Liver (tissue), 9 donors: ENCODE data around the gene LAMTOR5. TPM values are rescaled to one million over a fixed set of nuclear protein-coding genes. Genes with fewer than 3 reads are reported as not detected.

Source experiments
- DNase-seq: peaks from one replicate; pipeline ENCODE4 v3.0.0-alpha.2; 2017; ENCODE audit warnings: low spot score
- H3K27ac ChIP-seq, 2 donors: one replicate each; pipeline ENCODE4 v1.7.0; 2013; ENCODE audit warnings: inconsistent platforms in 2 of 2, low read length in 2 of 2, control low read depth in 1 of 2, low read depth in 1 of 2, mild to moderate bottlenecking in 1 of 2
- H3K27me3 ChIP-seq, 4 donors: one replicate each; pipeline versions ENCODE4 v1.6.1 to v1.7.0; 2013; ENCODE audit warnings: low read length in 3 of 4, inconsistent platforms in 1 of 4, mild to moderate bottlenecking in 1 of 4, moderate library complexity in 1 of 4; ENCODE audit not compliant: control insufficient read depth in 4 of 4, insufficient read depth in 4 of 4
- H3K36me3 ChIP-seq, 4 donors: one replicate each; pipeline versions ENCODE4 v1.6.1 to v1.7.0; 2013; ENCODE audit warnings: low read length in 3 of 4, mild to moderate bottlenecking in 3 of 4, low read depth in 1 of 4, moderate library complexity in 1 of 4; ENCODE audit not compliant: control insufficient read depth in 4 of 4, insufficient read depth in 3 of 4
- H3K4me1 ChIP-seq, 4 donors: one replicate each; pipeline versions ENCODE4 v1.6.1 to v1.7.0; 2013; ENCODE audit warnings: low read length in 3 of 4, mild to moderate bottlenecking in 3 of 4, moderate library complexity in 1 of 4; ENCODE audit not compliant: control insufficient read depth in 4 of 4, insufficient read depth in 4 of 4
- H3K4me3 ChIP-seq, 3 donors: one replicate each; pipeline versions ENCODE4 v1.6.1 to v1.7.0; 2013; ENCODE audit warnings: low read length in 3 of 3, control low read depth in 1 of 3, low read depth in 1 of 3, mild to moderate bottlenecking in 1 of 3
- H3K9ac ChIP-seq, 2 donors: one replicate each; pipeline ENCODE4 v1.7.0; 2013; ENCODE audit warnings: low read length in 2 of 2, mild to moderate bottlenecking in 2 of 2, moderate library complexity in 2 of 2, control low read depth in 1 of 2, low read depth in 1 of 2
- H3K9me3 ChIP-seq, 4 donors: one replicate each; pipeline versions ENCODE4 v1.6.1 to v1.7.0; 2013; ENCODE audit warnings: low read length in 3 of 4; ENCODE audit not compliant: control insufficient read depth in 4 of 4
- ATF3 ChIP-seq: IDR thresholded peaks from 2 replicates; pipeline ENCODE4 v1.6.1; 2016; ENCODE audit warnings: antibody characterized with exemption
- CTCF ChIP-seq: fragments of 150-350 bp; IDR thresholded peaks from 2 replicates; pipeline ENCODE4 v1.5.1; 2017; ENCODE audit warnings: improper control_type of control experiment, low read depth, low read length; ENCODE audit not compliant: missing input control
- EGR1 ChIP-seq, 2 donors: IDR thresholded peaks; 2 replicates each; pipeline ENCODE4 v1.6.1; 2016 to 2018; ENCODE audit warnings: antibody characterized with exemption in 2 of 2, low read depth in 2 of 2
- FOXA1 ChIP-seq: IDR thresholded peaks from 2 replicates; pipeline ENCODE4 v1.6.1; 2016; ENCODE audit warnings: antibody characterized with exemption
- FOXA2 ChIP-seq: IDR thresholded peaks from 2 replicates; pipeline ENCODE4 v1.6.1; 2016; ENCODE audit warnings: antibody characterized with exemption
- GABPA ChIP-seq, 2 donors: IDR thresholded peaks in 1 of 2; conservative IDR thresholded peaks in 1 of 2; 2 replicates each; pipeline ENCODE4 v1.6.1; 2016; ENCODE audit warnings: antibody characterized with exemption in 2 of 2, mild to moderate bottlenecking in 1 of 2, moderate library complexity in 1 of 2
- HNF4A ChIP-seq, 2 donors: conservative IDR thresholded peaks; 2 replicates each; pipeline ENCODE4 v1.6.1; 2016; ENCODE audit warnings: antibody characterized with exemption in 2 of 2, mild to moderate bottlenecking in 2 of 2
- HNF4G ChIP-seq: IDR thresholded peaks from 2 replicates; pipeline ENCODE4 v1.6.1; 2016; ENCODE audit warnings: antibody characterized with exemption
- JUND ChIP-seq, 2 donors: IDR thresholded peaks; 2 replicates each; pipeline ENCODE4 v1.6.1; 2016; ENCODE audit warnings: antibody characterized with exemption in 2 of 2
- NR2F2 ChIP-seq: IDR thresholded peaks from 2 replicates; pipeline ENCODE4 v1.6.1; 2016; ENCODE audit warnings: antibody characterized with exemption
- RAD21 ChIP-seq, 2 donors: IDR thresholded peaks; 2 replicates each; pipeline ENCODE4 v1.6.1; 2016; ENCODE audit warnings: antibody characterized with exemption in 2 of 2, mild to moderate bottlenecking in 2 of 2
- RXRA ChIP-seq, 2 donors: IDR thresholded peaks; 2 replicates each; pipeline ENCODE4 v1.6.1; 2017 to 2018; ENCODE audit warnings: antibody characterized with exemption in 2 of 2, mild to moderate bottlenecking in 1 of 2
- SP1 ChIP-seq: IDR thresholded peaks from 2 replicates; pipeline ENCODE4 v1.6.1; 2018; ENCODE audit warnings: antibody characterized with exemption, mild to moderate bottlenecking
- TAF1 ChIP-seq: conservative IDR thresholded peaks from 2 replicates; pipeline ENCODE4 v1.6.1; 2016; ENCODE audit warnings: antibody characterized with exemption, mild to moderate bottlenecking
- ZBTB33 ChIP-seq: IDR thresholded peaks from 2 replicates; pipeline ENCODE4 v1.6.1; 2016; ENCODE audit warnings: antibody characterized with exemption
- WGBS: extraction: QIAGEN DNeasy Blood & Tissue Kit; methylation state at CpG from one replicate; pipeline ENCODE4 v1.1.7; 2013; 5-methylcytosine and 5-hydroxymethylcytosine counted together
- polyA plus RNA-seq, 2 donors: library from polyadenylated mRNA; stranded (reverse) in 1 of 2; unstranded in 1 of 2; fragments of 200-250 nt in 1 of 2; fragments of >200 nt in 1 of 2; fragmentation: Nextera tagmentation in 1 of 2; extraction: Ambion mirVana in 1 of 2; gene quantifications; one replicate each; pipeline versions ENCODE4 v1.2.1 to v1.2.3, GENCODE V29; 2013 to 2015
- total RNA-seq, 2 donors: library from RNA; depleted of rRNA; stranded (reverse); fragments of >200 nt; gene quantifications; one replicate each; pipeline ENCODE4 v1.2.3, GENCODE V29; 2014
- TF ChIP-seq, protein P1 (sequence below): IDR thresholded peaks from 2 replicates; pipeline ENCODE4 v1.6.1; 2016; ENCODE audit warnings: antibody characterized with exemption
- donor health status: healthy.
- donor health status: healthy.
- donor health status: healthy.
- donor health status: healthy.
- donor health status: healthy.

LAMTOR5 gene
- total and polyA plus RNA-seq, 4 donors = 30.0 to 182 (median 94.3) TPM

DNA sequence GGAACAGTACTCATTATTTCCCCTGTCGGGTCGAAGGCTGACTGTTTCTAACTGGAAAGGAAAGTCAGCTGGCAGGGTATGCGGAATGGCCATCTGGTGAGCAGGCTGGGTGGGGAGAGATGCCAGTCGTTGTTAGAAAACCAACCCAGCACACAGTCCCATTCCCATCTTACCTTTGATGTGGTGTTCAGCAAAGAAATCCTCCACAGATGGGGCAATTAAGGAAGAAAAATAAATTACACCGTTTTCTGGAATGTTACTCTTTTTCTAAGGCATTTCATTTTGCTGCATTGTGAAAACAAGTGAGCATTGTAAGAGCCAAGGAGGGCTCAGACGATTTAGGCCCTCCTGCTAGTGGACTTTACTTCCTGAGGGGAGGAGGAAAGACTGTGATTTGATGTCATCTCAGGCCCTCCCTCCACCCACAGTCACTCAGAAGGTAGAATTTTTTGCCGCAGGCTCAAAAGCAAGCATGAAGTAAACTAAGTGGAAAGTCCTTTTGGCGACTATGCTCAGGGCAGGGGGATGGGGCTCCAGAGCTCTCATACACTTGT lies 16.7 kb downstream of the LAMTOR5 start, which contains the start of gene SLC16A4:
Gene SLC16A4, minus strand, starts transcription at position 335 of the 554 bp plus-strand sequence. CDS start 1,703 bp downstream, outside the sequence.
- TF ChIP-seq ZBTB33 (no peak), NR2F2 (no peak), HNF4A (conservative IDR thresholded peaks at IDR 0.05) (peak; percentile 28 to 36)
- DNase-seq = no peak
- Histone ChIP-seq H3K36me3 (peaks cover 0 to 5% (median 0%) of the 10 kb centered on the region in 4 donors), H3K27ac (peak within 1 kb of the TSS in 1 of 2 donors; percentile 58), H3K4me1 (peaks cover 0 to 4% (median under 1%) of the 10 kb centered on the region in 4 donors), H3K9ac (peak within 1 kb of the TSS in 1 of 2 donors; percentile 42), H3K4me3 (peak within 1 kb of the TSS in 1 of 3 donors; percentile 31), H3K9me3 (no peaks in the 10 kb centered on the region), H3K27me3 (no peaks in the 10 kb centered on the region)
- 30% methylated on average over 8 of the region's 8 CpGs for WGBS

- no peak for DNase-seq
- H3K9ac ChIP-seq = peak overlapping the region in 1 of 2 donors; percentile 42
- no peak overlapping the region for H3K4me3 ChIP-seq
These were observed 17.4 kb downstream of the LAMTOR5 start for GRCh38 chr1:110390096-110390495.

More at GRCh38 chr1:110390096-110390495, 17.4 kb downstream of the LAMTOR5 start:
- Histone ChIP-seq H3K4me1 (peaks cover 0 to 4% (median under 1%) of the 10 kb centered on the region in 4 donors), H3K9me3 (no peaks in the 10 kb centered on the region), H3K27ac (peak overlapping the region in 1 of 2 donors; percentile 58), H3K36me3 (peaks cover 0 to 5% (median under 1%) of the 10 kb centered on the region in 4 donors), H3K27me3 (no peaks in the 10 kb centered on the region)
- WGBS = 85% methylated on average over 6 of the region's 6 CpGs
- TF ChIP-seq ZBTB33 (no peak), HNF4G (no peak), RXRA (IDR thresholded peaks at IDR 0.05) (no peak), GABPA (IDR thresholded peaks at IDR 0.05 in 1 of 2, conservative IDR thresholded peaks at IDR 0.05 in 1 of 2) (no peak), FOXA1 (no peak), ATF3 (no peak), CTCF (no peak), JUND (IDR thresholded peaks at IDR 0.05) (no peak), EGR1 (IDR thresholded peaks at IDR 0.05; ENCODE audit: low read depth in 2 of 2) (no peak), RAD21 (IDR thresholded peaks at IDR 0.05) (no peak), SP1 (no peak), FOXA2 (no peak), TAF1 (no peak)
- TF ChIP-seq, protein P1, sequence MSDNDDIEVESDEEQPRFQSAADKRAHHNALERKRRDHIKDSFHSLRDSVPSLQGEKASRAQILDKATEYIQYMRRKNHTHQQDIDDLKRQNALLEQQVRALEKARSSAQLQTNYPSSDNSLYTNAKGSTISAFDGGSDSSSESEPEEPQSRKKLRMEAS = no peak
